K562 (cell line): Measurements from ENCODE around the gene TRMT10A. TPM values are rescaled to one million over a fixed set of nuclear protein-coding genes. Genes with fewer than 3 reads are reported as not detected.

Experiments
- ATAC-seq: fragments of 200-7000 bp; cut with Tn5 transposase; 3 replicates; pipeline ENCODE4 v1.9.1; 2020; ENCODE audit warnings: moderate library complexity
- BruUV-seq: library from RNA; stranded (reverse); fragments of 400-500 nt; replicated peaks from 2 replicates; lab custom pipeline; 2021; lab: Mats Ljungman, UMichigan
- CTCF ChIA-PET: fragments of 300-600 bp; formaldehyde crosslinking; extraction: SDS; loops from one replicate; lab custom pipeline; 2021; ENCODE audit warnings: low intra/inter-chr PET ratio; lab: Yijun Ruan, JAX
- POLR2A ChIA-PET: fragments of 300-600, 350-650 bp; sonication (Branson Sonifier 250); formaldehyde crosslinking; extraction: SDS; loops from one replicate; lab custom pipeline; 2021; ENCODE audit warnings: antibody characterized with exemption, inconsistent platforms; lab: Yijun Ruan, JAX
- DNase-seq, 4 experiments: peaks; one replicate each; pipeline versions ENCODE4 v3.0.0 to v3.0.0-alpha.2; 2011 to 2018; ENCODE audit warnings: low spot score in 3 of 4, mixed read lengths in 3 of 4; ENCODE audit errors: extremely low read depth in 1 of 4
- FAIRE-seq: peaks from 2 replicates; lab custom pipeline; 2011; peaks lifted over from hg19 to GRCh38; lab: Jason Lieb, UNC
- H2AFZ ChIP-seq: 2 replicates; pipeline ENCODE4 v1.6.0; 2011; ENCODE audit warnings: low read depth, low read length, control low read depth, inconsistent platforms
- H3K27ac ChIP-seq: fragments of 200-600 bp; 3 replicates; pipeline ENCODE4 v1.8.0; 2011; ENCODE audit warnings: low read depth, mild to moderate bottlenecking, control low read depth, inconsistent platforms, low read length, moderate library complexity, mixed read lengths; ENCODE audit errors: extremely low read depth
- H3K27me3 ChIP-seq, 2 experiments: fragments of 300-600 bp in 1 of 2; 2 replicates in 1 of 2; 3 replicates in 1 of 2; pipeline versions ENCODE4 v1.6.0 to v1.8.0; 2011; ENCODE audit warnings: inconsistent platforms in 2 of 2, low read length in 2 of 2, mild to moderate bottlenecking in 1 of 2, mixed read lengths in 1 of 2, moderate library complexity in 1 of 2; ENCODE audit not compliant: control insufficient read depth in 2 of 2, insufficient read depth in 2 of 2
- H3K36me3 ChIP-seq: fragments of 300-600 bp; 3 replicates; pipeline ENCODE4 v1.8.0; 2011; ENCODE audit warnings: mild to moderate bottlenecking, low read length, inconsistent platforms; ENCODE audit not compliant: control insufficient read depth, insufficient read depth
- H3K4me1 ChIP-seq, 2 experiments: fragments of 200-600 bp in 1 of 2; replicated peaks in 1 of 2; 2 replicates in 1 of 2; 3 replicates in 1 of 2; pipeline versions ENCODE4 v1.5.1 to v1.8.0; 2011; ENCODE audit warnings: inconsistent platforms in 2 of 2, low read length in 2 of 2, mild to moderate bottlenecking in 1 of 2, mixed read lengths in 1 of 2, moderate library complexity in 1 of 2; ENCODE audit not compliant: control insufficient read depth in 2 of 2, insufficient read depth in 2 of 2
- H3K4me2 ChIP-seq: 2 replicates; pipeline ENCODE4 v1.6.1; 2011; ENCODE audit warnings: low read length, control low read depth, inconsistent platforms, mixed read lengths; ENCODE audit not compliant: insufficient read depth
- H3K4me3 ChIP-seq: fragments of 200-600 bp; sonication (generic), shearing (Covaris generic); 2 replicates; pipeline ENCODE4 v1.5.1; 2016; ENCODE audit warnings: control low read depth, inconsistent platforms
- H3K79me2 ChIP-seq: fragments of 200-600 bp; 3 replicates; pipeline ENCODE4 v1.8.0; 2011; ENCODE audit warnings: low read length, inconsistent platforms; ENCODE audit not compliant: control insufficient read depth, insufficient read depth
- H3K9ac ChIP-seq, 2 experiments: 2 replicates each; pipeline versions ENCODE4 v1.6.0 to v1.6.1; 2011; ENCODE audit warnings: low read depth in 2 of 2, low read length in 2 of 2, control low read depth in 1 of 2, inconsistent platforms in 1 of 2, mild to moderate bottlenecking in 1 of 2, mixed read lengths in 1 of 2; ENCODE audit not compliant: insufficient read depth in 1 of 2
- H3K9me1 ChIP-seq: one replicate; pipeline ENCODE4 v1.6.0; 2011; ENCODE audit warnings: inconsistent platforms, mild to moderate bottlenecking, low read length, moderate library complexity; ENCODE audit not compliant: control insufficient read depth, insufficient read depth
- H3K9me3 ChIP-seq: replicated peaks from 2 replicates; pipeline ENCODE4 v1.5.1; 2011; ENCODE audit warnings: low read depth, low read length, inconsistent platforms; ENCODE audit not compliant: control insufficient read depth, insufficient read depth
- H4K20me1 ChIP-seq: replicated peaks from 2 replicates; pipeline ENCODE4 v1.6.1; 2011; ENCODE audit warnings: low read length, inconsistent platforms, mixed read lengths; ENCODE audit not compliant: control insufficient read depth, insufficient read depth
- CBFA2T2 ChIP-seq: fragments of 450-650 bp; conservative IDR thresholded peaks from 2 replicates; pipeline ENCODE4 v1.6.1; 2017; ENCODE audit warnings: mild to moderate bottlenecking
- ILF3 ChIP-seq: fragments of 450-650 bp; IDR thresholded peaks from 2 replicates; pipeline ENCODE4 v1.6.1; 2018; ENCODE audit warnings: antibody characterized with exemption, mild to moderate bottlenecking, moderate library complexity, borderline replicate concordance
- KAT8 ChIP-seq: fragments of 450-650 bp; IDR thresholded peaks from 2 replicates; pipeline ENCODE4 v1.6.1; 2016; ENCODE audit warnings: low read depth, mild to moderate bottlenecking
- KLF1 ChIP-seq: fragments of 450-650 bp; IDR thresholded peaks from 2 replicates; pipeline ENCODE4 v1.6.1; 2016; ENCODE audit warnings: missing genetic modification characterization, missing compliant biosample characterization
- PHB ChIP-seq: fragments of 250-450 bp; sonication (Bioruptor Pico); IDR thresholded peaks from 2 replicates; pipeline ENCODE4 v1.5.0; 2021
- RNF2 ChIP-seq: sonication (generic); IDR thresholded peaks from 2 replicates; pipeline ENCODE4 v1.6.1; 2016
- SLC30A9 ChIP-seq: fragments of 250-450 bp; sonication (Bioruptor Pico); IDR thresholded peaks from 2 replicates; pipeline ENCODE4 v1.8.0; 2022; ENCODE audit warnings: mild to moderate bottlenecking, moderate library complexity
- SMAD4 ChIP-seq: fragments of 250-450 bp; sonication (Bioruptor Pico); conservative IDR thresholded peaks from 2 replicates; pipeline ENCODE4 v1.8.0; 2021; ENCODE audit warnings: inconsistent platforms, mild to moderate bottlenecking, moderate library complexity
- STAG1 ChIP-seq: sonication (generic); formaldehyde crosslinking; IDR thresholded peaks from 2 replicates; pipeline ENCODE4 v1.5.0; 2020; ENCODE audit warnings: missing genetic modification reagents, borderline replicate concordance
- ZNF12 ChIP-seq: sonication (generic); formaldehyde crosslinking; IDR thresholded peaks from 2 replicates; pipeline ENCODE4 v1.4.0; 2020; ENCODE audit warnings: mild to moderate bottlenecking, missing genetic modification reagents
- ZNF57 ChIP-seq: fragments of 450-650 bp; formaldehyde crosslinking; IDR thresholded peaks from 2 replicates; pipeline ENCODE4 v1.4.0; 2020; ENCODE audit warnings: mild to moderate bottlenecking, moderate library complexity
- ZNF695 ChIP-seq: fragments of 450-650 bp; formaldehyde crosslinking; IDR thresholded peaks from 2 replicates; pipeline ENCODE4 v1.4.0; 2020; ENCODE audit warnings: mild to moderate bottlenecking, moderate library complexity
- in situ Hi-C: fragments of 300-500 bp; cut with MboI; formaldehyde crosslinking; loops from 4 replicates; pipeline ENCODE4 v1.15.0; 2018; ENCODE audit warnings: inconsistent platforms, mixed read lengths
- intact Hi-C: fragments of 100-400 bp; cut with micrococcal nuclease; formaldehyde crosslinking; loops from 2 replicates; pipeline ENCODE4 v1.14.2; 2022
- polyA plus RNA-seq, 8 experiments: library from polyadenylated mRNA; depleted of rRNA in 4 of 8; stranded (reverse) in 5 of 8; unstranded in 3 of 8; fragments of >200 nt; fragmentation: Nextera tagmentation in 2 of 8; fragmentation: Illumina TruSeq in 1 of 8; extraction: Ambion mirVana in 2 of 8; extraction: Trizol in 1 of 8; gene quantifications; 2 replicates each; pipeline versions ENCODE4 v1.2.1 to v1.2.3, GENCODE V29; 2011 to 2014; ENCODE audit warnings: inconsistent platforms in 1 of 8, missing spikeins in 1 of 8
- total RNA-seq, 7 experiments: library from RNA; depleted of rRNA in 6 of 7; stranded (reverse); fragments of >200 nt in 6 of 7; fragmentation: Illumina TruSeq in 2 of 7; extraction: Trizol in 2 of 7; gene quantifications; 2 replicates each; pipeline versions ENCODE4 v1.2.1 to v1.2.3, GENCODE V29; 2011 to 2021; ENCODE audit warnings: low replicate concordance in 1 of 7
- TF ChIP-seq, protein P1 (sequence below): fragments of 150-350 bp; conservative IDR thresholded peaks from 2 replicates; pipeline ENCODE4 v1.6.1; 2014; ENCODE audit warnings: low read length
- TF ChIP-seq, protein P2 (sequence below): fragments of 450-650 bp; formaldehyde crosslinking; IDR thresholded peaks from 2 replicates; pipeline ENCODE4 v1.4.0; 2020; ENCODE audit warnings: mild to moderate bottlenecking, moderate library complexity

The TRMT10A gene
- total and polyA plus RNA-seq, 9 of the 15 experiments (the other 6 are each of a cell fraction or from before 2014, with no cell fraction given), result 6.5 to 16.1 (median 12.7) TPM

- TF ChIP-seq, protein P1, sequence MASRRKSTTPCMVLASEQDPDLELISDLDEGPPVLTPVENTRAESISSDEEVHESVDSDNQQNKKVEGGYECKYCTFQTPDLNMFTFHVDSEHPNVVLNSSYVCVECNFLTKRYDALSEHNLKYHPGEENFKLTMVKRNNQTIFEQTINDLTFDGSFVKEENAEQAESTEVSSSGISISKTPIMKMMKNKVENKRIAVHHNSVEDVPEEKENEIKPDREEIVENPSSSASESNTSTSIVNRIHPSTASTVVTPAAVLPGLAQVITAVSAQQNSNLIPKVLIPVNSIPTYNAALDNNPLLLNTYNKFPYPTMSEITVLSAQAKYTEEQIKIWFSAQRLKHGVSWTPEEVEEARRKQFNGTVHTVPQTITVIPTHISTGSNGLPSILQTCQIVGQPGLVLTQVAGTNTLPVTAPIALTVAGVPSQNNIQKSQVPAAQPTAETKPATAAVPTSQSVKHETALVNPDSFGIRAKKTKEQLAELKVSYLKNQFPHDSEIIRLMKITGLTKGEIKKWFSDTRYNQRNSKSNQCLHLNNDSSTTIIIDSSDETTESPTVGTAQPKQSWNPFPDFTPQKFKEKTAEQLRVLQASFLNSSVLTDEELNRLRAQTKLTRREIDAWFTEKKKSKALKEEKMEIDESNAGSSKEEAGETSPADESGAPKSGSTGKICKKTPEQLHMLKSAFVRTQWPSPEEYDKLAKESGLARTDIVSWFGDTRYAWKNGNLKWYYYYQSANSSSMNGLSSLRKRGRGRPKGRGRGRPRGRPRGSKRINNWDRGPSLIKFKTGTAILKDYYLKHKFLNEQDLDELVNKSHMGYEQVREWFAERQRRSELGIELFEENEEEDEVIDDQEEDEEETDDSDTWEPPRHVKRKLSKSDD, result no peak
- TF ChIP-seq, all 486 proteins: peak for 0
These were observed 53.1 kb downstream of the TRMT10A start, which contains the start of gene C4orf17 (continued) for GRCh38 chr4:99510721-99511120.

DNA sequence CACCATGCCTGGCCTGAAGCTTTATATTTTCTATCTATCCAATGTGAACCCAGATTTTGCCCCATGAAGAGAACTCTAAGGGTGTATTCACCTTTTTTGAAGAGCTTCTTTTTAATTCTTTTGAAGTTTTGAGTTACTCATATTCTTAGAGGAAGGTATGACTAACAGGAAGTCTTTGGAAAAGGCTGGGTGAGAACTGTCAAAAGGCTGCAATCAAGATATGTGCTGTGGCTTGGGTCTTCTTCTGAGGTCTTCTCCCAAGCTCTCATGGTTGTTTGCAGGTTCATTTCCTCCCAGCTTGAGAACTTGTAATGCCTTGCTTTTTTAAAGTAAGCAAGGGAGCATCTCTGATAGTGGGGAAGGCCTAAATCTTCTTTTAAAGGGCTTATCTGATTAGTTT, 56.1 kb downstream of the TRMT10A start:
- DNase-seq, result no peak
- POLR2A ChIA-PET, result no interaction called here
- H3K27me3 ChIP-seq, result no peaks in the 10 kb centered on the region
- H3K79me2 ChIP-seq, result no peaks in the 10 kb centered on the region
- no TSS peak for BruUV-seq
- no peak overlapping the region for H3K4me3 ChIP-seq
- no peaks in the 10 kb centered on the region for H4K20me1 ChIP-seq
- no peak overlapping the region for H3K27ac ChIP-seq
- no peaks in the 10 kb centered on the region for H3K9me1 ChIP-seq
- no peaks in the 10 kb centered on the region for H3K9me3 ChIP-seq
- H3K9ac ChIP-seq, result no peak overlapping the region
- ATAC-seq, result no peak
- intact Hi-C loops, result no loop called here
- CTCF ChIA-PET, result no interaction called here
- no peaks in the 10 kb centered on the region for H3K4me1 ChIP-seq
- FAIRE-seq, result no peak
- no peak overlapping the region for H3K4me2 ChIP-seq
- in situ Hi-C loops, result no loop called here
- H3K36me3 ChIP-seq, result no peaks in the 10 kb centered on the region
- H2AFZ ChIP-seq, result no peak overlapping the region
- TF ChIP-seq KLF1, result no peak
- TF ChIP-seq PHB, result no peak
- TF ChIP-seq ZNF695 (CRISPR knock-in tag), result no peak
- TF ChIP-seq SLC30A9 (CRISPR knock-in tag), result no peak
- no peak for TF ChIP-seq ILF3
- no peak for TF ChIP-seq ZNF57 (CRISPR knock-in tag)
- TF ChIP-seq CBFA2T2, result no peak
- TF ChIP-seq ZNF12, result no peak
- TF ChIP-seq KAT8, result no peak
- TF ChIP-seq SMAD4 (CRISPR knock-in tag), result no peak
- TF ChIP-seq, protein P2, sequence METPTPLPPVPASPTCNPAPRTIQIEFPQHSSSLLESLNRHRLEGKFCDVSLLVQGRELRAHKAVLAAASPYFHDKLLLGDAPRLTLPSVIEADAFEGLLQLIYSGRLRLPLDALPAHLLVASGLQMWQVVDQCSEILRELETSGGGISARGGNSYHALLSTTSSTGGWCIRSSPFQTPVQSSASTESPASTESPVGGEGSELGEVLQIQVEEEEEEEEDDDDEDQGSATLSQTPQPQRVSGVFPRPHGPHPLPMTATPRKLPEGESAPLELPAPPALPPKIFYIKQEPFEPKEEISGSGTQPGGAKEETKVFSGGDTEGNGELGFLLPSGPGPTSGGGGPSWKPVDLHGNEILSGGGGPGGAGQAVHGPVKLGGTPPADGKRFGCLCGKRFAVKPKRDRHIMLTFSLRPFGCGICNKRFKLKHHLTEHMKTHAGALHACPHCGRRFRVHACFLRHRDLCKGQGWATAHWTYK (CRISPR knock-in tag), result no peak
- TF ChIP-seq STAG1 (CRISPR knock-in tag), result no peak
- no peak for TF ChIP-seq RNF2
